CD4-positive, alpha-beta T cell treated with Interleukin-1 beta for 1 hour (primary cell): ENCODE data around the gene HAUS3.
A peak's percentile ranks its signal among the peaks of the same experiment; 100 is the strongest.

Source experiments
- DNase-seq, 2 donors: peaks; one replicate each; pipeline ENCODE4 v3.0.0-alpha.2; 2020 to 2022

Gene HAUS3

GRCh38 chr4:2262944-2263250 lies 21.0 kb upstream of the HAUS3 start:
- no peak for DNase-seq

- DNase-seq = peak; percentile 99
These were observed 20.4 kb upstream of the HAUS3 start for GRCh38 chr4:2262145-2262943.

- DNase-seq = no peak
These were observed 19.9 kb upstream of the HAUS3 start, which contains the start of gene MXD4 for GRCh38 chr4:2261853-2262144. TSS of gene MXD4 (minus strand) at chr4:2262109. CDS start at chr4:2261980, 129 bp downstream.

- DNase-seq = peak; percentile 49 to 60
These were observed 19.4 kb upstream of the HAUS3 start for GRCh38 chr4:2261110-2261852.

- DNase-seq = no peak
These were observed 18.6 kb upstream of the HAUS3 start for GRCh38 chr4:2260344-2261109.

- DNase-seq = no peak
These were observed 17.8 kb upstream of the HAUS3 start for GRCh38 chr4:2259541-2260343.

- no peak for DNase-seq
These were observed 17.2 kb upstream of the HAUS3 start for GRCh38 chr4:2259036-2259540.

- DNase-seq = no peak
These were observed 16.4 kb upstream of the HAUS3 start for GRCh38 chr4:2258091-2259035.

- no peak for DNase-seq
These were observed 15.6 kb upstream of the HAUS3 start for GRCh38 chr4:2257361-2258081.

- no peak for DNase-seq
These were observed 14.9 kb upstream of the HAUS3 start for GRCh38 chr4:2256781-2257191.

GRCh38 chr4:2256156-2256731 lies 14.3 kb upstream of the HAUS3 start:
- DNase-seq = no peak

- DNase-seq = no peak
These were observed 13.7 kb upstream of the HAUS3 start for GRCh38 chr4:2255501-2256155.

GRCh38 chr4:2254665-2255500 lies 13.0 kb upstream of the HAUS3 start:
- no peak for DNase-seq

- no peak for DNase-seq
These were observed 11.5 kb upstream of the HAUS3 start for GRCh38 chr4:2253160-2254084.

- DNase-seq = no peak
These were observed 10.7 kb upstream of the HAUS3 start for GRCh38 chr4:2252530-2253091.

- DNase-seq = no peak
These were observed 10.0 kb upstream of the HAUS3 start for GRCh38 chr4:2251795-2252529.
